ENCODE results near the gene AKAP9.
A peak's percentile ranks its signal among the peaks of the same experiment; 100 is the strongest.

DNA sequence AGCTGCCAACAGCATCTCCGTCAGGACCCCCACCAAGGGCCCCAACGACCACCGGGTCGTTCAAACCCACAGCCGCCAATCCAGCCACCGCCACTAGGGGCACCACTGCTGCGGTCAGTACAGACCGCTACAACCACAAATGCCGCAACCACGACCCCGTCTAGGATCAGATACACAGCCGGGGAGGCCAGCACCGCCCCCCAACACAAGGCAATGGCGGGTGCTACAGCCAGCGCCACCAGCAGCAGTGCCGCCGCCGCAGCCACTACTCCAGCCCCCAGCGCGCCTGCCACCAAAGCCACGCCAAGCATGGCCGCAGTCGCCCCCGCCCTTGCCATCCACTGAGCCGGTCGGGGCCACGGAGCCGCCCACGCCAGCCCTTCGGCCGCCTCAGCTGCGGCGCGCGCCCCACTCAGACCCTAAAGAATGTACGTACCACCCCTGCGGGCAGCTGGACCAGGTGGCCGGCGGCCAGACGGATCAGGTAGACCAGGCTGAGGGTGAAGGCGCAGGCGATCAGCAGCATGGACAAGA is 193.1 kb downstream of the AKAP9 start:
- TF ChIP-seq, protein P1, sequence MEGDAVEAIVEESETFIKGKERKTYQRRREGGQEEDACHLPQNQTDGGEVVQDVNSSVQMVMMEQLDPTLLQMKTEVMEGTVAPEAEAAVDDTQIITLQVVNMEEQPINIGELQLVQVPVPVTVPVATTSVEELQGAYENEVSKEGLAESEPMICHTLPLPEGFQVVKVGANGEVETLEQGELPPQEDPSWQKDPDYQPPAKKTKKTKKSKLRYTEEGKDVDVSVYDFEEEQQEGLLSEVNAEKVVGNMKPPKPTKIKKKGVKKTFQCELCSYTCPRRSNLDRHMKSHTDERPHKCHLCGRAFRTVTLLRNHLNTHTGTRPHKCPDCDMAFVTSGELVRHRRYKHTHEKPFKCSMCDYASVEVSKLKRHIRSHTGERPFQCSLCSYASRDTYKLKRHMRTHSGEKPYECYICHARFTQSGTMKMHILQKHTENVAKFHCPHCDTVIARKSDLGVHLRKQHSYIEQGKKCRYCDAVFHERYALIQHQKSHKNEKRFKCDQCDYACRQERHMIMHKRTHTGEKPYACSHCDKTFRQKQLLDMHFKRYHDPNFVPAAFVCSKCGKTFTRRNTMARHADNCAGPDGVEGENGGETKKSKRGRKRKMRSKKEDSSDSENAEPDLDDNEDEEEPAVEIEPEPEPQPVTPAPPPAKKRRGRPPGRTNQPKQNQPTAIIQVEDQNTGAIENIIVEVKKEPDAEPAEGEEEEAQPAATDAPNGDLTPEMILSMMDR (IDR thresholded peaks at IDR 0.05) = peak; percentile 67 to 87 (median 71)
- TF ChIP-seq POLR2A (IDR thresholded peaks at IDR 0.05) = no peak

Data from uterus (tissue), 2 donors.